WTC11 (cell line): ENCODE results near the gene KRT34.

ENCODE experiments used
- MYBL2 ChIP-seq: sonication (generic); formaldehyde crosslinking; IDR thresholded peaks from 2 replicates; pipeline ENCODE4 v1.8.1; 2023; ENCODE audit warnings: mild to moderate bottlenecking, moderate library complexity, missing genetic modification reagents
- NFE2L1 ChIP-seq: sonication (generic); formaldehyde crosslinking; IDR thresholded peaks from 2 replicates; pipeline ENCODE4 v1.8.1; 2023; ENCODE audit warnings: missing genetic modification reagents
- NR2C2 ChIP-seq: sonication (generic); formaldehyde crosslinking; IDR thresholded peaks from 2 replicates; pipeline ENCODE4 v1.8.0; 2022; ENCODE audit warnings: mild to moderate bottlenecking, missing genetic modification reagents
- TF ChIP-seq, protein P1 (sequence below): sonication (generic); formaldehyde crosslinking; IDR thresholded peaks from 2 replicates; pipeline ENCODE4 v1.8.0; 2022; ENCODE audit warnings: mild to moderate bottlenecking, missing genetic modification reagents
- TF ChIP-seq, protein P2 (sequence below): fragments of 200-600 bp; IDR thresholded peaks from 2 replicates; pipeline ENCODE4 v1.8.0; 2022; ENCODE audit warnings: antibody characterized with exemption

DNA sequence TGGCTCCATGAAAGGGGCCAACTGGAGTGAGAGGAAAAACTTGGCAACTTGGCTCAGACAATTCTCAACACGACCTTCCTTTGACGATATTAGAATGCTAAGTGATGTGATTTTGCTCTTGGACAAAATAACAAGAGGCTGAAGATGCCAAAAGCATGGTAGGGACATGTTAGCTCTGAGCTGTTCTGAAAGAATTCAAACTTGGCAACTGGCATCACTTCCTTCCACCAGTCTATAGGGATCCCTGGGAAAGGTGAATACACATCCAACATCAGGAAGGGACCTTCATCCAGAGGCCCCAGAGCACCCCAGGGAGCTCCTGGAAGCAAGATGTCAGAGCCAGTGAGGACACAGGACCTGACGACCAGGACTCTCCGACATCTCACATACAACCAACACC lies 38.0 kb upstream of the KRT34 start:
- TF ChIP-seq, protein P1, sequence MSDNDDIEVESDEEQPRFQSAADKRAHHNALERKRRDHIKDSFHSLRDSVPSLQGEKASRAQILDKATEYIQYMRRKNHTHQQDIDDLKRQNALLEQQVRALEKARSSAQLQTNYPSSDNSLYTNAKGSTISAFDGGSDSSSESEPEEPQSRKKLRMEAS (CRISPR knock-in tag): no peak
- TF ChIP-seq MYBL2 (CRISPR knock-in tag) (no peak), NR2C2 (CRISPR knock-in tag) (no peak), NFE2L1 (no peak)
- TF ChIP-seq, protein P2, sequence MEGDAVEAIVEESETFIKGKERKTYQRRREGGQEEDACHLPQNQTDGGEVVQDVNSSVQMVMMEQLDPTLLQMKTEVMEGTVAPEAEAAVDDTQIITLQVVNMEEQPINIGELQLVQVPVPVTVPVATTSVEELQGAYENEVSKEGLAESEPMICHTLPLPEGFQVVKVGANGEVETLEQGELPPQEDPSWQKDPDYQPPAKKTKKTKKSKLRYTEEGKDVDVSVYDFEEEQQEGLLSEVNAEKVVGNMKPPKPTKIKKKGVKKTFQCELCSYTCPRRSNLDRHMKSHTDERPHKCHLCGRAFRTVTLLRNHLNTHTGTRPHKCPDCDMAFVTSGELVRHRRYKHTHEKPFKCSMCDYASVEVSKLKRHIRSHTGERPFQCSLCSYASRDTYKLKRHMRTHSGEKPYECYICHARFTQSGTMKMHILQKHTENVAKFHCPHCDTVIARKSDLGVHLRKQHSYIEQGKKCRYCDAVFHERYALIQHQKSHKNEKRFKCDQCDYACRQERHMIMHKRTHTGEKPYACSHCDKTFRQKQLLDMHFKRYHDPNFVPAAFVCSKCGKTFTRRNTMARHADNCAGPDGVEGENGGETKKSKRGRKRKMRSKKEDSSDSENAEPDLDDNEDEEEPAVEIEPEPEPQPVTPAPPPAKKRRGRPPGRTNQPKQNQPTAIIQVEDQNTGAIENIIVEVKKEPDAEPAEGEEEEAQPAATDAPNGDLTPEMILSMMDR: no peak
